Measurements from ENCODE around the gene LPCAT1. TPM values are rescaled to one million over a fixed set of nuclear protein-coding genes. Genes with fewer than 3 reads are reported as not detected.

The LPCAT1 gene
- total RNA-seq, 1 experiment from 2014 or later = 75.0 TPM

DNA sequence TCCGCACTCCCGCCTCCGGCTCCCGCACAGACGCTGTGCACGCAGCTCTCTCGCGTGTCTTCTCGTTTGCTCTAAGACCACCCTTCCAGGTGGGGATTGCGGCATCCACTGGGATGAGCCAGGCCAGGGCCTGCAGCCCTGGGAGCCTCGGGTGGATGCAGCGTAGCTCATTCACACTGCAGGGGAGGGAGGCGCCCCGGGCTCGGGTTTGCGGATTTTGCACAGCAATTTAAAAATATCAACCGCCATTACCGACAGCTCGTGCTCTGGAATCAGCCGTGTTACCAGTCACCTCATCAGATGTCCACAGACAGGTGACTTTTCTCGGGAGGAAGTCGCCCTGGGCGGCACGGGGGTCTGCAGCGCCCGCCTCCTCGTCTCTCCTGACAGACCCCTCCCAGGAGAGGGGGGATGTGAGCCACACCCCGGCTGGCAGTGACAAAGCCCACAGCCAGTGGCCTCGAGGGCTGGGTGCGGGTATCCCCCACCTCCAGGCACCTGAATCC, 57.7 kb downstream of the LPCAT1 start:
- TF ChIP-seq RAD21 (IDR thresholded peaks at IDR 0.05; ENCODE audit: low read depth) = no peak
- TF ChIP-seq POLR2A (IDR thresholded peaks at IDR 0.05; ENCODE audit: borderline replicate concordance, extremely low read depth, insufficient read depth, insufficient read length) = no peak
- TF ChIP-seq JUND (IDR thresholded peaks at IDR 0.05) = no peak
- TF ChIP-seq, protein P1, sequence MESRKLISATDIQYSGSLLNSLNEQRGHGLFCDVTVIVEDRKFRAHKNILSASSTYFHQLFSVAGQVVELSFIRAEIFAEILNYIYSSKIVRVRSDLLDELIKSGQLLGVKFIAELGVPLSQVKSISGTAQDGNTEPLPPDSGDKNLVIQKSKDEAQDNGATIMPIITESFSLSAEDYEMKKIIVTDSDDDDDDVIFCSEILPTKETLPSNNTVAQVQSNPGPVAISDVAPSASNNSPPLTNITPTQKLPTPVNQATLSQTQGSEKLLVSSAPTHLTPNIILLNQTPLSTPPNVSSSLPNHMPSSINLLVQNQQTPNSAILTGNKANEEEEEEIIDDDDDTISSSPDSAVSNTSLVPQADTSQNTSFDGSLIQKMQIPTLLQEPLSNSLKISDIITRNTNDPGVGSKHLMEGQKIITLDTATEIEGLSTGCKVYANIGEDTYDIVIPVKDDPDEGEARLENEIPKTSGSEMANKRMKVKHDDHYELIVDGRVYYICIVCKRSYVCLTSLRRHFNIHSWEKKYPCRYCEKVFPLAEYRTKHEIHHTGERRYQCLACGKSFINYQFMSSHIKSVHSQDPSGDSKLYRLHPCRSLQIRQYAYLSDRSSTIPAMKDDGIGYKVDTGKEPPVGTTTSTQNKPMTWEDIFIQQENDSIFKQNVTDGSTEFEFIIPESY (IDR thresholded peaks at IDR 0.05; ENCODE audit: extremely low read depth, insufficient replicate concordance, low read length) = no peak
- no peak for TF ChIP-seq EGR1 (IDR thresholded peaks at IDR 0.05; ENCODE audit: low read depth)
- TF ChIP-seq, protein P2, sequence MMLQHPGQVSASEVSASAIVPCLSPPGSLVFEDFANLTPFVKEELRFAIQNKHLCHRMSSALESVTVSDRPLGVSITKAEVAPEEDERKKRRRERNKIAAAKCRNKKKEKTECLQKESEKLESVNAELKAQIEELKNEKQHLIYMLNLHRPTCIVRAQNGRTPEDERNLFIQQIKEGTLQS (IDR thresholded peaks at IDR 0.05) = no peak
- TF ChIP-seq SP1 (IDR thresholded peaks at IDR 0.05; ENCODE audit: low read depth) = no peak
- TF ChIP-seq ZNF274 (IDR thresholded peaks at IDR 0.05; ENCODE audit: low read depth, low read length) = no peak
- TF ChIP-seq FOSL1 (IDR thresholded peaks at IDR 0.05; ENCODE audit: low read depth) = no peak
- no peak for TF ChIP-seq EZH2 (IDR thresholded peaks at IDR 0.05)
- no peak for TF ChIP-seq TCF7L2 (IDR thresholded peaks at IDR 0.05; ENCODE audit: borderline replicate concordance, extremely low read depth, insufficient read depth, insufficient read length)
- TF ChIP-seq ZFX (IDR thresholded peaks at IDR 0.05) = no peak
- TF ChIP-seq YY1 (IDR thresholded peaks at IDR 0.05; ENCODE audit: extremely low read depth, insufficient replicate concordance, low read depth, low read length) = no peak
- TF ChIP-seq SIN3A (IDR thresholded peaks at IDR 0.05; ENCODE audit: low read depth) = no peak
- TF ChIP-seq, protein P3, sequence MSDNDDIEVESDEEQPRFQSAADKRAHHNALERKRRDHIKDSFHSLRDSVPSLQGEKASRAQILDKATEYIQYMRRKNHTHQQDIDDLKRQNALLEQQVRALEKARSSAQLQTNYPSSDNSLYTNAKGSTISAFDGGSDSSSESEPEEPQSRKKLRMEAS (IDR thresholded peaks at IDR 0.05) = no peak
- TF ChIP-seq CBX3 (IDR thresholded peaks at IDR 0.05; ENCODE audit: low read depth) = no peak
- no peak for TF ChIP-seq SRF (IDR thresholded peaks at IDR 0.05; ENCODE audit: low read depth)
- no peak for TF ChIP-seq CEBPB (IDR thresholded peaks at IDR 0.05; ENCODE audit: low read depth)
- Histone ChIP-seq H3K9me2 (ENCODE audit: insufficient read depth) (no peaks in the 10 kb centered on the region), H3K4me3 (replicated peaks in 1 of 2; ENCODE audit: low read depth in 1 of 2, low read length in 2 of 2) (no peak overlapping the region), H3K4me1 (ENCODE audit: control insufficient read depth in 1 of 2, insufficient read depth in 2 of 2, low read length in 2 of 2) (no peaks in the 10 kb centered on the region), H3K79me2 (ENCODE audit: insufficient read depth, low read length) (no peaks in the 10 kb centered on the region), H3K9ac (ENCODE audit: low read length) (no peak overlapping the region), H4K20me1 (ENCODE audit: insufficient read depth) (no peaks in the 10 kb centered on the region), H3K36me3 (ENCODE audit: control insufficient read depth in 1 of 2, insufficient read depth in 2 of 2, low read length in 2 of 2) (peaks cover 18 to 37% of the 10 kb centered on the region in 2 experiments), H2AFZ (ENCODE audit: low read depth, low read length, poor library complexity, severe bottlenecking) (no peak overlapping the region), H3K27ac (ENCODE audit: low read depth, low read length) (no peak overlapping the region), H3K4me2 (ENCODE audit: low read length) (no peak overlapping the region), H3K9me3 (ENCODE audit: control insufficient read depth in 1 of 2, insufficient read depth in 1 of 2, low read depth in 1 of 2, low read length in 2 of 2) (peaks cover 0 to 3% of the 10 kb centered on the region in 2 experiments; a peak in 1 of 4 replicates), H3K27me3 (ENCODE audit: insufficient read depth, low read length) (no peaks in the 10 kb centered on the region)
- CTCF ChIA-PET = no interaction called here
- intact Hi-C loops (cut with micrococcal nuclease) = no loop called here
- ATAC-seq (no peak), DNase-seq (ENCODE audit: low read depth, low spot score) (no peak)
- RAD21 ChIA-PET (ENCODE audit: low non-redundant PET in 1 of 2, low total read pairs in 2 of 2, uncharacterized antibody in 2 of 2, unreplicated experiment in 2 of 2) = no interaction called here
- no TSS peak for BruUV-seq (replicated peaks)
- POLR2A ChIA-PET = no interaction called here

Measured in HCT116 (cell line).